SU-DHL-6 (cell line): ENCODE results near the gene MEOX2.

Experiments used
- CTCF ChIP-seq: fragments of 200-600 bp; sonication (generic); IDR thresholded peaks from one replicate; pipeline ENCODE4 v1.5.1; 2017; ENCODE audit warnings: antibody characterized with exemption, mild to moderate bottlenecking, low read length, moderate library complexity; ENCODE audit not compliant: insufficient read depth, poor library complexity, severe bottlenecking
- EZH2phosphoT487 ChIP-seq: fragments of 200-600 bp; sonication (generic), shearing (Covaris generic); conservative IDR thresholded peaks from 2 replicates; pipeline ENCODE4 v1.6.1; 2018; ENCODE audit warnings: mild to moderate bottlenecking, antibody characterized with exemption, low read length, moderate library complexity, mixed read lengths

DNA sequence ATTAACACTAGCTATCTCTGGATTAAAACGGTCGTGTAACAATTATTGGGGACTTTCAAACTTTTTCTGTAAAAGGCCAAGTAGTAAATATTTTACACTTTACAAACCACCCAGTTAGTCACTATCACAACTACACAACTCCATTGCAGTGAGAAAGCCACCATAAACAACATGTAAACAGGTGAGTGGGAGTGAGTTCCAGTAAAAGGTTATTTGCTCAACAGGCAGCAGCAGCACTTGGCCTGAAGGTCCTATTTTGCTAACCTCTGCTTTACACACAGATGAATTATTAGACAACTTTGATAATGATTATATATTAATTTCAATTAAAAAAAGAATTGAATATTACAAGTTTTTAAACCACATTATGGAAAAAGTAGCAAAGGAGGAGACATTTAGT is 108.9 kb downstream of the MEOX2 start:
- no peak for TF ChIP-seq CTCF
- TF ChIP-seq EZH2phosphoT487 = no peak
